Coronary artery (tissue), 2 donors: ENCODE results near the gene IMMP2L.
"Not testable (repeated sequence)": the region's sequence is repeated elsewhere in the genome, so short reads cannot be mapped to it uniquely, and the experiment has no call there.

ENCODE experiments used
- DNase-seq: peaks from one replicate; pipeline ENCODE4 v3.0.0-alpha.2; 2017; ENCODE audit warnings: low spot score
- H3K27ac ChIP-seq, 2 donors: fragments of 200-600 bp; sonication (generic); one replicate each; pipeline ENCODE4 v1.5.1; 2016 to 2019
- H3K4me3 ChIP-seq: fragments of 200-600 bp; sonication (generic); 2 replicates; pipeline ENCODE4 v1.5.1; 2016; ENCODE audit warnings: mild to moderate bottlenecking, moderate library complexity
- CTCF ChIP-seq: fragments of 200-600 bp; sonication (generic); IDR thresholded peaks from one replicate; pipeline ENCODE4 v1.5.1; 2019; ENCODE audit warnings: antibody characterized with exemption

IMMP2L gene

GRCh38 chr7:111460695-111461094 is 101.6 kb downstream of the IMMP2L start:
- TF ChIP-seq CTCF, result no peak
- DNase-seq, result no peak
- Histone ChIP-seq H3K4me3 (no peak overlapping the region), H3K27ac (no peak overlapping the region)

GRCh38 chr7:111459757-111460280 is 102.5 kb downstream of the IMMP2L start:
- H3K4me3 ChIP-seq, result no peak overlapping the region
- TF ChIP-seq CTCF, result no peak
- H3K27ac ChIP-seq, result no peak overlapping the region
- DNase-seq, result no peak

- DNase-seq, result no peak
- no peak overlapping the region for H3K27ac ChIP-seq
- H3K4me3 ChIP-seq, result no peak overlapping the region
- no peak for TF ChIP-seq CTCF
These were observed 103.1 kb downstream of the IMMP2L start for GRCh38 chr7:111459065-111459756.

- DNase-seq, H3K27ac ChIP-seq, H3K4me3 ChIP-seq: not testable (repeated sequence)
These were observed 111.6 kb downstream of the IMMP2L start for GRCh38 chr7:111450705-111451104.

- H3K4me3 ChIP-seq, H3K27ac ChIP-seq, DNase-seq: not testable (repeated sequence)
These were observed 114.8 kb downstream of the IMMP2L start for GRCh38 chr7:111447502-111447901.

GRCh38 chr7:111439977-111440376 is 122.3 kb downstream of the IMMP2L start:
- no peak for TF ChIP-seq CTCF
- no peak for DNase-seq

GRCh38 chr7:111438369-111439289 is 123.7 kb downstream of the IMMP2L start:
- no peak overlapping the region for H3K27ac ChIP-seq
- no peak for DNase-seq
- H3K4me3 ChIP-seq, result no peak overlapping the region
- TF ChIP-seq CTCF, result no peak

More at GRCh38 chr7:111439977-111440376, 122.3 kb downstream of the IMMP2L start:
- no peak overlapping the region for H3K4me3 ChIP-seq
- no peak overlapping the region for H3K27ac ChIP-seq
